Body of pancreas (tissue), 4 donors: ENCODE results near the gene NUDT2.

Experiments
- POLR2A ChIP-seq, 3 donors: fragments of 450-650 bp; IDR thresholded peaks; one replicate each; pipeline ENCODE4 v1.6.1; 2016; ENCODE audit warnings: antibody characterized with exemption in 3 of 3, mild to moderate bottlenecking in 2 of 3
- TF ChIP-seq, protein P1 (sequence below), 7 experiments: fragments of 450-650 bp in 4 of 7; fragments of 200-600 bp in 3 of 7; sonication (generic) in 3 of 7; IDR thresholded peaks; one replicate each; pipeline ENCODE4 v1.5.1; 2016 to 2019; ENCODE audit warnings: antibody characterized with exemption in 7 of 7

DNA sequence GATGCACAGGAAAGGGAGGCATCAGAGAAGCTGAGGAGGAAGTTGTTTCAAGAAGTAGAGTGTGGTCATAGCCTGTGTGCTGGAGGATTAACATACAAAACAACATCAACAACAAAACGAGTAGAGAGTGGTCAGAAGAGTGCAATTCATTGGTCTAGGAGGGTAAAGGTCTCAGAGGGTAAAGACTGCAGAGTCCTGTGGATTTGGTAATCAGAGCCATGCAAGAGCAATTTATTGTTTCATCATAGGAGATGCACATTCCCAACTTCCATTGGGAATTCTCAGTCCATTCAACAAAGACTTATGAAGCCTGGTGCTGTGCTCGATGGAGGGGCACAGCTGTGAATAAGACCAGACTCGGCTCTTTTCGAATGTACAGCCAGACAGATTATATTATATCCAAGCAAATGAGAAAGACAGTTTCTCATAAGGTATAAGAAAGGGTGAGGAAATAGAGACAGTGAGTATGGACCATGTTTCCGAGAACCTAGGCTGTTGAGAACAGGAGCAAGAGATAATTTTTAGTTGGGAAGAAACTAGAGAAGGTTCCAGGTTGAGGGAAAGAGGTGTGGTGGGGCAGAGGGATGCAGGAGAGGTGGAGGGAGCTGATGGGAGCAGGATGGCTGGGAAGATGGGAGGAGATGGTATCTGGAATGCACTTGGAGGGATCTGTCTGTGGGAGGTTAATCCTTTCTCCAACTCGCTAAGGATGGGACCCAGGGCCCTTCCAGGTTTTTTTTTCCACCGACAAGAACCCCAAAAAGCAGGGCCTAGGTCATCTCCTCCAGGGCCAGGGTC lies 55.2 kb downstream of the NUDT2 start:
- TF ChIP-seq, protein P1, sequence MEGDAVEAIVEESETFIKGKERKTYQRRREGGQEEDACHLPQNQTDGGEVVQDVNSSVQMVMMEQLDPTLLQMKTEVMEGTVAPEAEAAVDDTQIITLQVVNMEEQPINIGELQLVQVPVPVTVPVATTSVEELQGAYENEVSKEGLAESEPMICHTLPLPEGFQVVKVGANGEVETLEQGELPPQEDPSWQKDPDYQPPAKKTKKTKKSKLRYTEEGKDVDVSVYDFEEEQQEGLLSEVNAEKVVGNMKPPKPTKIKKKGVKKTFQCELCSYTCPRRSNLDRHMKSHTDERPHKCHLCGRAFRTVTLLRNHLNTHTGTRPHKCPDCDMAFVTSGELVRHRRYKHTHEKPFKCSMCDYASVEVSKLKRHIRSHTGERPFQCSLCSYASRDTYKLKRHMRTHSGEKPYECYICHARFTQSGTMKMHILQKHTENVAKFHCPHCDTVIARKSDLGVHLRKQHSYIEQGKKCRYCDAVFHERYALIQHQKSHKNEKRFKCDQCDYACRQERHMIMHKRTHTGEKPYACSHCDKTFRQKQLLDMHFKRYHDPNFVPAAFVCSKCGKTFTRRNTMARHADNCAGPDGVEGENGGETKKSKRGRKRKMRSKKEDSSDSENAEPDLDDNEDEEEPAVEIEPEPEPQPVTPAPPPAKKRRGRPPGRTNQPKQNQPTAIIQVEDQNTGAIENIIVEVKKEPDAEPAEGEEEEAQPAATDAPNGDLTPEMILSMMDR (IDR thresholded peaks at IDR 0.05), result no peak
- TF ChIP-seq POLR2A (IDR thresholded peaks at IDR 0.05), result no peak
